Keratinocyte (primary cell): ENCODE results near the gene TMCC2.

Experiments
- CTCF ChIP-seq, 3 experiments: IDR thresholded peaks in 1 of 3; conservative IDR thresholded peaks in 1 of 3; optimal IDR thresholded peaks in 1 of 3; 2 replicates in 2 of 3; 3 replicates in 1 of 3; pipeline versions ENCODE3 to v1.5.1; 2011; ENCODE audit warnings: low read length in 3 of 3, mild to moderate bottlenecking in 3 of 3, moderate library complexity in 2 of 3, control low read depth in 1 of 3, inconsistent platforms in 1 of 3; ENCODE audit not compliant: insufficient read depth in 2 of 3; ENCODE audit errors: extremely low read depth in 1 of 3
- EZH2 ChIP-seq: IDR thresholded peaks from one replicate; pipeline ENCODE4 v1.6.1; 2012; ENCODE audit warnings: inconsistent platforms, mild to moderate bottlenecking, low read length, moderate library complexity

DNA sequence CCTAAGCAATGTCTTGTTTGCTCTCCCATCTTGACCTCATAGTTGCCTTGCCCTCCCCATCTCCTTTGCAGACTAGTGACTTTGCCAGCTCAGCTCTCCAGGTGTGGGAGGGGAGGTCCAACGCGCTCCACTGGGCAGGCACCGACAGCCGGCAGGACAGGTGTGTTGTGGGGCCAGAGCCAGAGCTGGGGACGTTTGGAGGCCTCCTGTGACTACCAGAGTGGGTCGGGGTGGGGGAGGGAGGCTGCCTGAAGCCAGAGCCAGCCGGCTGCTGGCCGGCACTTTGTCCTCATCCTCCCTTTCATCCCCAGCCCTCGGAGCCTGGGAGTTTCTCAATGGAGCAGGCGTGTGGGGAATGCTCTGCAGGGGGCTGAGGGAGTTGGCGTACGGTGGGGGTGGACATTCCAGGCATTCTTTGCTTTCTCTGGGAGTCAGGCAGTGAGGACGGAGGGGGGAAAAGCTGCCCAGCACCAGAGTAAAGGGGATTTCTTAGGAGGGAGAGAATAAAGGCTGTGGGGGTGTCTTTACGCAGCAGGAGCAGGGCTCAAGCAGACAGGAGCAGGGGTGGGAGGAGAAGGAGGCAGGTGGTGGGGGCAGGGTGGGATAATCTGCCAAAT lies 73.6 kb downstream of the TMCC2 start:
- no peak for TF ChIP-seq EZH2
- no peak for TF ChIP-seq CTCF (optimal IDR thresholded peaks at IDR 0.05 in 1 of 3, IDR thresholded peaks at IDR 0.05 in 1 of 3, conservative IDR thresholded peaks at IDR 0.05 in 1 of 3; ENCODE audit: extremely low read depth in 1 of 3, insufficient read depth in 2 of 3, low read length in 3 of 3)
